ENCODE measurements around the gene CCDC27. TPM values are rescaled to one million over a fixed set of nuclear protein-coding genes. Genes with fewer than 3 reads are reported as not detected.
A peak's percentile ranks its signal among the peaks of the same experiment; 100 is the strongest.

The CCDC27 gene
- total and polyA plus RNA-seq, 2 of the 13 experiments (the other 11 are each of a cell fraction or from before 2014, with no cell fraction given), result not detected

DNA sequence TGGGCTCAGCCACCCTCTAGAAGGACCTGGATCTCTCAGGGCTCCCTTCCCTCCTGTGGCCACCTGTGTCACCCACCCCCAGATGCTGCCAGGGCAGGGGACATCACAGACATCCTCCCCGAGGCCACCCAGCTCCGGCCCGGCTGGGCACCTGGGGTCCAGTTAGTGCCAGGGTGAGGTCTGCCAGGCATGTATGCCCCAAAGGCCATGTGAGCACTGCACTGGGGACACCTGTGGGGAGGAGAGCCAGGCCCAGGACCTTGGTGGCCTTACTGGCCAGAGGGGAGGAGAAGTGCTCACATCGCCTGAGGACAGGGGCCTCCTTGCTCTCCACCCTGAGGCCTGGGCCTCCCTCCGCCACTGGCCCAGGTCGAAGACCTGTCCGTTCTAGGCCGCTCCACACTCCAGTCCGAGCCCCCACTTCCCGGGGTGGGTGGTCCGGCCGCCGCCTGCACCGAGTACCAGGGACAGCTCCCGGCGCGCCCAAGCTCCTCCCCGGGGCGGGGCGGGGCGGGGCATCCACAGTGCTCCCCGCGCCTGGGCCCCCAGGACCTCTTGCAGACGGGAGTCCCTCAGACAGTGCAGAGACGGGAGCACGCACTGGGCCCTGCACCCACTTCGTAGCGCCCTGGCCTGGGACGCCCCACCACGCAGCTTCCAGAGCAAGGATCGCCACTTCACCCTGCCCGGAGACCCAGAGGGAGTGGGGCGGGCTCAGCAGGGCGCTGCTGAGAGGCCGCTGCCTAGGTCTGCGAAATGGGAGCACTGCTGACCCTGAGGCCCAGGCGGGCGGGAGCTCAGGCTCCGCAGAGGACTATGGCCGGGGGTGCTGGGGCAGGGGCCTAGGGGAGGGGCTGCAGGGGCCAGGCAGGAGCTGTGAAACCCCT is 34.3 kb upstream of the CCDC27 start (continued):
- TF ChIP-seq, protein P1, sequence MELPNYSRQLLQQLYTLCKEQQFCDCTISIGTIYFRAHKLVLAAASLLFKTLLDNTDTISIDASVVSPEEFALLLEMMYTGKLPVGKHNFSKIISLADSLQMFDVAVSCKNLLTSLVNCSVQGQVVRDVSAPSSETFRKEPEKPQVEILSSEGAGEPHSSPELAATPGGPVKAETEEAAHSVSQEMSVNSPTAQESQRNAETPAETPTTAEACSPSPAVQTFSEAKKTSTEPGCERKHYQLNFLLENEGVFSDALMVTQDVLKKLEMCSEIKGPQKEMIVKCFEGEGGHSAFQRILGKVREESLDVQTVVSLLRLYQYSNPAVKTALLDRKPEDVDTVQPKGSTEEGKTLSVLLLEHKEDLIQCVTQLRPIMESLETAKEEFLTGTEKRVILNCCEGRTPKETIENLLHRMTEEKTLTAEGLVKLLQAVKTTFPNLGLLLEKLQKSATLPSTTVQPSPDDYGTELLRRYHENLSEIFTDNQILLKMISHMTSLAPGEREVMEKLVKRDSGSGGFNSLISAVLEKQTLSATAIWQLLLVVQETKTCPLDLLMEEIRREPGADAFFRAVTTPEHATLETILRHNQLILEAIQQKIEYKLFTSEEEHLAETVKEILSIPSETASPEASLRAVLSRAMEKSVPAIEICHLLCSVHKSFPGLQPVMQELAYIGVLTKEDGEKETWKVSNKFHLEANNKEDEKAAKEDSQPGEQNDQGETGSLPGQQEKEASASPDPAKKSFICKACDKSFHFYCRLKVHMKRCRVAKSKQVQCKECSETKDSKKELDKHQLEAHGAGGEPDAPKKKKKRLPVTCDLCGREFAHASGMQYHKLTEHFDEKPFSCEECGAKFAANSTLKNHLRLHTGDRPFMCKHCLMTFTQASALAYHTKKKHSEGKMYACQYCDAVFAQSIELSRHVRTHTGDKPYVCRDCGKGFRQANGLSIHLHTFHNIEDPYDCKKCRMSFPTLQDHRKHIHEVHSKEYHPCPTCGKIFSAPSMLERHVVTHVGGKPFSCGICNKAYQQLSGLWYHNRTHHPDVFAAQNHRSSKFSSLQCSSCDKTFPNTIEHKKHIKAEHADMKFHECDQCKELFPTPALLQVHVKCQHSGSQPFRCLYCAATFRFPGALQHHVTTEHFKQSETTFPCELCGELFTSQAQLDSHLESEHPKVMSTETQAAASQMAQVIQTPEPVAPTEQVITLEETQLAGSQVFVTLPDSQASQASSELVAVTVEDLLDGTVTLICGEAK (IDR thresholded peaks at IDR 0.05), result no peak
- TF ChIP-seq, protein P1 (CRISPR knock-in tag; IDR thresholded peaks at IDR 0.05), result peak; percentile 22; the same call in 1 of the 2 replicates
- TF ChIP-seq ZSCAN9 (CRISPR knock-in tag; IDR thresholded peaks at IDR 0.05; ENCODE audit: borderline replicate concordance), result 0 out of 2 replicates have a peak, but pooled peaks have one; percentile 81
- TF ChIP-seq ZNF615 (CRISPR knock-in tag; IDR thresholded peaks at IDR 0.05; ENCODE audit: borderline replicate concordance), result no peak
- TF ChIP-seq, protein P2, sequence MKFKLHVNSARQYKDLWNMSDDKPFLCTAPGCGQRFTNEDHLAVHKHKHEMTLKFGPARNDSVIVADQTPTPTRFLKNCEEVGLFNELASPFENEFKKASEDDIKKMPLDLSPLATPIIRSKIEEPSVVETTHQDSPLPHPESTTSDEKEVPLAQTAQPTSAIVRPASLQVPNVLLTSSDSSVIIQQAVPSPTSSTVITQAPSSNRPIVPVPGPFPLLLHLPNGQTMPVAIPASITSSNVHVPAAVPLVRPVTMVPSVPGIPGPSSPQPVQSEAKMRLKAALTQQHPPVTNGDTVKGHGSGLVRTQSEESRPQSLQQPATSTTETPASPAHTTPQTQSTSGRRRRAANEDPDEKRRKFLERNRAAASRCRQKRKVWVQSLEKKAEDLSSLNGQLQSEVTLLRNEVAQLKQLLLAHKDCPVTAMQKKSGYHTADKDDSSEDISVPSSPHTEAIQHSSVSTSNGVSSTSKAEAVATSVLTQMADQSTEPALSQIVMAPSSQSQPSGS (CRISPR knock-in tag; IDR thresholded peaks at IDR 0.05), result 0 out of 2 replicates have a peak, but pooled peaks have one; percentile 21
- TF ChIP-seq CAMTA2 (CRISPR knock-in tag; IDR thresholded peaks at IDR 0.05; ENCODE audit: borderline replicate concordance), result no peak
- TF ChIP-seq, protein P3, sequence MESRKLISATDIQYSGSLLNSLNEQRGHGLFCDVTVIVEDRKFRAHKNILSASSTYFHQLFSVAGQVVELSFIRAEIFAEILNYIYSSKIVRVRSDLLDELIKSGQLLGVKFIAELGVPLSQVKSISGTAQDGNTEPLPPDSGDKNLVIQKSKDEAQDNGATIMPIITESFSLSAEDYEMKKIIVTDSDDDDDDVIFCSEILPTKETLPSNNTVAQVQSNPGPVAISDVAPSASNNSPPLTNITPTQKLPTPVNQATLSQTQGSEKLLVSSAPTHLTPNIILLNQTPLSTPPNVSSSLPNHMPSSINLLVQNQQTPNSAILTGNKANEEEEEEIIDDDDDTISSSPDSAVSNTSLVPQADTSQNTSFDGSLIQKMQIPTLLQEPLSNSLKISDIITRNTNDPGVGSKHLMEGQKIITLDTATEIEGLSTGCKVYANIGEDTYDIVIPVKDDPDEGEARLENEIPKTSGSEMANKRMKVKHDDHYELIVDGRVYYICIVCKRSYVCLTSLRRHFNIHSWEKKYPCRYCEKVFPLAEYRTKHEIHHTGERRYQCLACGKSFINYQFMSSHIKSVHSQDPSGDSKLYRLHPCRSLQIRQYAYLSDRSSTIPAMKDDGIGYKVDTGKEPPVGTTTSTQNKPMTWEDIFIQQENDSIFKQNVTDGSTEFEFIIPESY (CRISPR knock-in tag; IDR thresholded peaks at IDR 0.05), result no peak
- no peak for TF ChIP-seq ZNF589 (CRISPR knock-in tag; conservative IDR thresholded peaks at IDR 0.05)
- 0 out of 2 replicates have a peak, but pooled peaks have one; percentile 44 for TF ChIP-seq ZNF776 (CRISPR knock-in tag; IDR thresholded peaks at IDR 0.05)
- TF ChIP-seq POLR2AphosphoS2 (IDR thresholded peaks at IDR 0.05; ENCODE audit: low read depth, low read length), result no peak
- TF ChIP-seq ZBED4 (CRISPR knock-in tag; IDR thresholded peaks at IDR 0.05; ENCODE audit: borderline replicate concordance), result no peak
